ENCODE results near the gene SCARB2.

Gene SCARB2

DNA sequence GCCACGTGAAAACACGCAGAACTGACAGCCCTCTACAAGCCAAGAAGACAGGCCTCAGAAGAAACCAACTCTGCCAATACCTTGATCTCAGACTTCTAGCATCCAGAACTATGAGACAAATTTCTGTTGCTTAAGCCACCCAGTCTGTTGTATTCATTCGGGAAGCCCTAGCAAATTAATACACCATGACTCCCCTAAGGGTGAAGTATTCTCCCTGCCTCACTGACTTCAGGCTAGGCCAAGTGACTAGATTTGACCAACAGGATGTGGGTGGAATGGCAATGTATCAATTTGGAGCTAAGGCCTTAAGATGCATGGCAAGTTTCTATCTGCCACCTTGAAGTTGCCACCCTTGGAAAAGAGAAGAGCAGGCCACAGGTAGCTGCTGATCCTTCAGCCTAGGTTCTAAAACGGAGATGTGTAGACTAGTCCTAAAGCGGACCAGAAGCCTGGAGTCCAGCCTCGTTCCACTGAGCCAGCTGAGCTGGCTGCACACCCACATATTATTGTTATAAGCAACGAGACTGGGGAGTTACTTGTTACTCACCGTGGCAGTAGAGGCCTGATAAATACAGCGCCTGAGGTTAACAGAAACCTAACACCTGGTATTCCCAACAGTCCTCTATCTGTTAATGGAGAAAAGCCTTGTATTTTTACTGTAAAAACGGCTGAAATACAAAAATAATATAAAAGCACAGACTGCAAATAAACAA lies 16.4 kb downstream of the SCARB2 start:
- DNase-seq: no peak

DNA sequence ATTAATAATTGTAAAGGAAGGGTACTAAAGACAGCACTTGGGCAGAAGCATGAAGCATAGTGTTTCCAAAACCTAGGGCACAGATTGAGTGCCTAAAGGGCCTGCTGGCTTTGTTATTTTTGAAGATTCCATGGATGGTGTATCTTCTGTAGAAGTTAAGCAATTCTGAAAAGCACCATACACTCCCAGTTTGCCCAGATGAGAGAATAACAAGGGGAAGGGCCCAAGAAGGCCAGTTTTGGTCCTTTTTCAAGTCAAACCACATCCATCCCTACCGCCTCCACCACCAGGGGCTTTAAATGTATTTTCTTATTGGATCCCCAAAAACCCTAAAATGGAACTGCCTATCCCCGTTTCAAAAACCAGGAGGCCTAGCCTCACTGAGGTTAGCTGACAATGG lies 17.2 kb downstream of the SCARB2 start:
- DNase-seq: no peak

DNA sequence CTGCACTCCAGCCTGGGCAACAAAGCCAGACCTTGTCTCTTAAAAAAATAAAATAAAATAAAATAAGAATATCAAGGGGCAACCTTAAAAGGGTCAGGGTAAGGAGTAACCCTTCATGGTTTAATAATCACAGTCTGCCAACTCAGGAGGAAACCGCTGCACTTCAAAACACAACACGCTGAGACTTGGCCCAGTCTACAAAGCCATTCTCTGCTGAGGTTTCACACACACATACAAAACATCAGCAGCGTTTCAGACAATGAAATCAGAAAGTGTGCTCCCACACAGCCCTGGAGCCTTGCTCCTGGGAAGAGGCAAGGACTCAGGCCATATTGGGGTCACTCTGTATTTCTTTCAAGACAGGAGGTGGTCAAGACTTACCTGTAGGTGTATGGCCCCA lies 18.3 kb downstream of the SCARB2 start:
- DNase-seq: no peak

DNA sequence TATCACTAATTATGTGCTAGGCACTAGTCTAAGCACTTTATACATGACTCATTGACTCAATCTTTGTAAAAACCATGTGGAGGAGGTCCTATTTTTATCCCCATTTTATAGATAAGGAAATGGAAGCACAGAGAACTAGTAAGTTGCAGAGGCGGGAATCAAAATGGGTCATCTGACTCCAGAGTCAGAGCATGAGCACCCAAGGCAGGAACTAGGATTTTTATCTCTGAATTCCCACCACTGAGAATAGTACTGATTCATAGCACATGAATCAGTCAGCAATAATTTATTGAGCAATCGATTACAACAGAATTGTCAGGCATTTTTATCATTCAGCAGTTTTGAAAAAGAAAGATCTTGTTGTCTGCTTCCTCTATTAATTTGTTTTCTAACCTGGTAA lies 19.3 kb downstream of the SCARB2 start:
- DNase-seq: no peak

DNA sequence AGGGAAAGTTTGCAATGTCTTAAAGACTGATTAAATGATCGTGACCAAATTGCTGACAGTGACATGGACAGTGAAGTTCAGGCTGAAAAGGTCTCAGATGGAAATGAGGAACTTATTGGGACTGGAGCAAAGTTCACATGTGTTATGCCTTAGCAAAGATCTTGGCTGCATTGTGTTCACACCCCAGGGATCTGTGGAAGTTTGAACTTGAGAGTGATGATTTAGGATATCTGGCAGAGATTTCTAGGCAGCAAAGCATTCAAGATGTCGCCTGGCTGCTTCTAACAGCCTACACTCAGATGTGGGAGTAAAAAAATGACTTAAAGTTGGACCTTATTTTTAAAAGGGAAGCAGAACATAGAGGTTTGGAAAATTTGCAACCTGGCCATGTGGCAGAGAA lies 21.4 kb downstream of the SCARB2 start:
- DNase-seq: peak; percentile 39

DNA sequence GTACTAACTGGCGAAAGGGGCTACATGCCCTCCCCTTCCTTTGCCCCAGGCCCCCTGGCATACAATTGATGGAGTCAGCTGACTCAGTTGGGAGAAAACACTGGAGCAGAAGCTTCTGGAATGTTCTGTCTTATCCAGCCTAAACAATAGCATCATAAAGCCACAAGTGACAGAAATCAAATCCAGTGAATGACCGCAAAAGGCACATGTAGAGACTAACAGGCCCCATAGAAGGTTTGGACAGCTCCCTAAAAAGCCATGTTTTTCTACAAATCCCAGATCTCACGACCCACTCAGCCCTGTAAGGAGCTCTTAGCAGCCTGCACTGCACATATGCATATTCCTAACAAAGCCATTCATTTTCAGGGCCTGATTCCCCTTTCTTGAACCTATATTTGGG lies 25.1 kb downstream of the SCARB2 start:
- DNase-seq: no peak

DNA sequence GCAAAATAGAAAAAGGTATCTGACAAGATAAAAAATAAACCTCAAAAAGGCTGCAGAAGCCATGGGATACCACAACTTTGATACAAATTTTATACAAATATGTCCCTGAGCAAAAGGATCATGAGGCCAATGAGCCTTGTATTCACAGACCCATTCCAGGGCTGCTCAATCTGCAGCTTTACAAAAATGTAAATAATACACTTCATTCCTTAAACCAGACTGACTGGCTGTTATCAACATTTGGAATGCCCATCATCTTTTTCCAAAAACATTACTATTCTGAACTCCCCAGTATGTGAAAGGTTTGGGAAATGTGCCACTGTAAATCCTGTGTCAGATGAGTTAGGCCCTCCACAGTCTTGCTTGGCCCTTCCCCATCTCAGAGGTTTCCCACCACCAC lies 25.5 kb downstream of the SCARB2 start:
- no peak for DNase-seq

DNA sequence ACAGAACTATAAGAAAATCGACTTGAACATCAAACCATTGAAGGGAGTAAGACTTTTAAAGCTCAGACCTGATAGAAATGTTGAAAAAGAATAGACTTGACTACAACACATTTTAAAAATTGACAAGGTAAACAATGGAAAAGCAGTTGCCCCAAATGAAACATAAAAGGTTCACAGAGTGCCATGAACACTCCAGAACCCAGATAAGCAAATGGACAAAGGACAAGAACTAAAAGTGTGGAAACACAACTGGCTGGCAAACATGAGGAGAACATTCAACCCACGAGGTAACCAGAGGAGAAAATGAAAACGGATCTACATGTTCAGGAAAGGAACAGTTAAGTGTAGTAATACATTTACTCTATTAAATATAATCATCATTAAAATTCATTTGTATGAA lies 26.5 kb downstream of the SCARB2 start:
- DNase-seq: no peak

DNA sequence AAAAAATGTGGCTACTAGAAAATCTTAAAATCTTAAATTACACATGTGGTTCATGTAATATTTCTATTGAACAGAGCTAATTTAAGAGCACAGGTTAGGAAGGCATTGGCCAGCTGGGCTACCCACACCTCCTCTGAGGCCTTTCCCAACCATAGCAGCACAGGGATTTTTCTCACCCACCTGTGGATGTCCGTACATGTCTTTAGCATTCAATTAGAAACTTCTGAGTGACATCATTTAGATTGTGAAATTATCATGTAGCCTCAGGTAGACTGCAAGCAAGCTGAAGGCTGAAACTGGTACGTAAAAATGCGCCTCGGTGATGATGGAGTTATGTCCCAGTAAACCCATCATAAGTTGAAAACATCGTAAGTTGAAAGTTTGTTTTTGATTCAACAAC lies 31.2 kb downstream of the SCARB2 start:
- DNase-seq: no peak

DNA sequence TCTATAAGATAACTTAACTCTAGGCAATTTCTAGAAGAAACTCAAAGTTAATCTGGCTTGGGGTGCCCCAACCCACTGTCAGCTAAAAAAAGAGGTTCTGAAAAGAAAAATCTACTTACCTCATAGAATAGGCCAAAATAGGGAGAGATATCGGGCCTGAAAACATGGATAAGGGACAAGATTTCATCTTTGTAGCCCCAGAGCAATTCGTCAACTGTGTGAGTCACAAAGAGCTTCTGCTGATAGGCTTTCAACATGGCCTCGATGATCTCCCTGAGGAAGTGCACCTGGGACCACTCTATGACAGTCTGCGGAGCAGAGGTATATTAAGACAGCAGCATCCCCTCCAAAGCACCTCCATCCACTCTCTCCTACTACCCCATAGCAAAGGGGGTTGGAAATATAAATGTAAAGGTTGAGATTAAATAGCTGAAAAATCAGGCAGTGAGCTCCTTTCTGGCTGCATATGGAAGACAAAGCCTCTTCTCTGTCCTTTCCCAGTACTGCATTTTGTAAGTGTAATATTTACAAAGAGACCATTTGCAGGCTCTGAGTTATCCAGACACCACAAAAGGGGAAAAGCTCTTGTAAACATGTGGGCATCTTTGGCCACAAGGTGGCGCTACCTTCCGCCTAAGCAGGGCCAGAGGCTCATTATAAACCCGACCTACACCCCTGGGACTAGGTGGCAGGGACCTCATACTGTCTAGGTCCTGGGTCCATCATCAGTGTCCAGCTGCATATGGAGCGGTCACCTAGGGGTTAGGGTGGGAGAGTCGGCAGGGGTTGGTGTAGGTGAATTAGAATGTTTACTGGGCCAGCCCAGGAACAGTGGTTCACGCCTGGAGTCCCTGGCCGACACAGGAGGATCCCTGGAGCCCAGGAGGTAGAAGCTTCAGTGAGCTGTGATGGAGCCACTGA lies 34.0 kb downstream of the SCARB2 start:
- peak; percentile 33 for DNase-seq

DNA sequence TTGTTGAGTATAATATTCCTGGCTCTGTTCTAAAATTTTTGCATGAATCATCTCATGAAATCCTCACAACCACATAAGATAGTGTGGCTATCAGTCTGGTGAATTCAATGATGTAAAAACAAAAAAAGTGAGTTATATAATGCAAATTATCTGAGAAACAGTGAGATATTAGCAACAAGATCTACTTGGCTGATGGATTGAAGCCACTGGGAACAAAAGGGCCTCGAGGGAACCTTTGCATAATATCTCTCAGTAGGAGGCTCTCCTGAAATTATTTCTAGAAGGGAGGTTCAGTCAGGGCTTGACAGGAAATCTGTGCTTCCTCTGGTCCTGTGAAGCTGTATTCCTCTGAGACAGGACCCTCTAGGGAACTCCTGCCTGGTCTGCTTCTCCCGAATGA lies 35.3 kb downstream of the SCARB2 start:
- DNase-seq: no peak

DNA sequence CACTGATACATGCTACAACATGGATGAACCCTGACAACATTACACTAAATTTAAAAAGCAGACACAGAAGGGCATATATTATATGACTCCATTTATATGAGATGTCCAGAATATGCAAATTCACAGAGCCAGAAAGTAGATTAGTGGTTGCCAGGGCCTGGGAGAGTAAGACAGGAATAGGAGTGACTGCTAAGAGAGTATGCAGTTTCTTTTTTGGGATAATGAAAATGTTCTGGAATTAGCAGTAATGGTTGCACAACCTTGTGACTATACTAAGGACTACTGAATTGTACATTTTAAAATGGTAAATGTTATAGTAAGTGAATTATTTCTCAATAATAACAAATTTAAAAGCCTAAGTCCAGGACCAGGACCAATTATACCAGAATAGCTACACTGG lies 35.9 kb downstream of the SCARB2 start:
- no peak for DNase-seq

DNA sequence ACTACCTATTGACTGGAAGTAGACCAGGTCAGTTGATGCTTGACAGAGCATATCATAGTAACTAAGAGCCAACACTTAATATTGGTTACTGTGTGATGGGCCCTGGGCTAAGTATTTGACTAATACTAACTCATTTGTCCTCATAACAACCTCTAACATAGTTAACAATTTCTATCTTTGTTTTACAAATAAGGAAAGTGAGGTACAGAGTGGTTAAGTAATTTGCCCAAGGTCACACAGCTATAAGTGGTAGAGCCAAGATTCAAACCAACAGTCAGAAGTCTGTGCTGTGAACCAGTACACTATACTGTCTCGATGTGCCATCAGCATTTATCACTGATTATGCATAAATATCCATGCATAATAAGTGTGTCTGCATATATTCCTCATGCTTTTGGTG lies 38.3 kb downstream of the SCARB2 start:
- DNase-seq: no peak

DNA sequence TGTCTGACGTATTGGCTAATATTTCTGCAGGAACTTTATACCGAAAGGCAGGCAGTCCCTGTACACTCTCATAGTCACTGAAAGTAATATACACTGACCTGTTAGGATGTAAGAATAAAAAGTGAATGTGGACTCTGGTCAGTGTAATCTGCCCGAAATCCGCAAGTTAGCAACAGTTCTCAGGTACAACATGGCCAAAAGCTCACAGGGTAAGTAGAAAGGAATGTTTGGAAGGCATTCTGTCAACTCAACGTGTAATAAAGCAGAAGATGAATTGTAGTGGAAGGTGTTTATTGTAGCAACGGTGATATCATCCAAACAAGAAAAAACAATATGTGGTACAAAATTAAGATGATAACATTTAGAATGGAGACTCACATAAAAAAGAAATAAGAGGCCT lies 39.4 kb downstream of the SCARB2 start:
- DNase-seq: no peak

DNA sequence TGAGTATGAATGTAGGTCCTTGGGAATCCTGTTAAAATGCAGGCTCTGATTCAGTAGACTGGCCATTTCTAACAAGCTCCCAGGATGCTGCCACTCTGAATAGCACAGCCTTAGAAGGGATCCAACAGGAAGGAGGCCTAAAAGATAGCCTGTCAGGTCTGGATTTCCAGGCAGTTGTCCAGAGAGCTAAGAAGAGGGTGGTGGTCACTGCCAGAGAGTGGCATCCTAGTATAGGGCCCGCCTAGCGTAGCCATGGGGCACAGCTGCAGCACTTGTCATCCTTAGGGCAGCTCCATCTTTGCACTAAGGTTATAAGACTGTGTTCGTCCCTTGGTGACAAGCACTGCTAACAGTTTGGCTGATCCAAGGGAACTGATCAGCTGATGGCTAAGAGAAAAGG lies 44.9 kb downstream of the SCARB2 start:
- DNase-seq: no peak

DNA sequence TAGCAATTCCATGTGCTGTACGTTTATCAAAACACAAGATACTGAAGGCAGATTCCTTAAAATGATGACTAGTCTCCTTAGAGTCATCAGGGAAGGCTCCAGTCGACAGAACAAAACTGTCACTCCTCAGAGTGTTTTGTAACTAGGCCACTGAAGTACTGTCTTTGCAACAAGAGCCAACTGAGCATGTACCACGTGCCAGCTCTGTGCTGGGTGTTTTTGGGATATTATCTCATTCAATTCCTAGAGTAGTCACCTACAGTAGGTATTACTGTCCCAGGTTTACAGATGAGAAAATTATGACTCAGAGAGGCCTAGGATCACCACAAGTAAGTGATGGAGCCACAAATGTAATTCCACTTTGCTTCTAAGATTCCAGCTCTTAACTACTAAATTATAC lies 47.1 kb downstream of the SCARB2 start:
- DNase-seq: no peak

DNA sequence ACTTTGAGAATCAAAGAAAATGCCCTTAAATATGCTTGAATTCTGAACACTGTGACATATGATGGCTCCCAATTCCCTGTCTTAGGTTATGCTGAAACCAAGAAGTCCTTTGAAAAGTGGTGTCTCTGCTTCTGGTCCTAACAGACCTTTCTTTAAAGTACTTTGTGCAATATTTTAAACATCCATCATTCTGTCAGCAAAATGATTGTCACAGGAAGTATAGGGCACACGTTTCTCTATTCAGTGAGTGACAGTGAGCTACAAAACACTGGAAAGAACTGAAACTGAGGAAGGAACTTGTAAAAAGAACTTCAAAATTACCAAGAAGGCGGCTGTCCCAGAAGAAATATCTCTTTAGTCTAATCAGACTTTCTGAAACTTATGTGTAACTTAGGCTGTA lies 53.3 kb downstream of the SCARB2 start:
- no peak for DNase-seq

DNA sequence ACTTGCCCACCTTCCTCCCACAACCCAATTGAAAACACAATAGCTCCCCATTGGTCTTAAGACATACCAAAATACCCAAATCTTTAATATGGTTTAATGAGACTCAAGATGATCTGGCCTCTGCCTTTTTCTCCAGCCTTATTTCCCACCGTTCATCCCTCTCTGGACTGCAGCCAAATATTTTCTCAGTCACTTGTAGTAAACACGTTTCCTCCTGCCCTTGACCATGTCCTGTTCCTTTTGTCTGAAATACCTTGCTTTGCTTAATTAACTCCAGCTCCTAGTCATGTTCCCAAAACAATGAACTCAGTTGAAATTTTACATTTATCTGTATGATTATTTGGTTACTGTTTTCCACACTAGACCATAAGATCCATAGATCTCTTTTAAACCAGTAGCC lies 57.0 kb downstream of the SCARB2 start:
- no peak for DNase-seq

DNA sequence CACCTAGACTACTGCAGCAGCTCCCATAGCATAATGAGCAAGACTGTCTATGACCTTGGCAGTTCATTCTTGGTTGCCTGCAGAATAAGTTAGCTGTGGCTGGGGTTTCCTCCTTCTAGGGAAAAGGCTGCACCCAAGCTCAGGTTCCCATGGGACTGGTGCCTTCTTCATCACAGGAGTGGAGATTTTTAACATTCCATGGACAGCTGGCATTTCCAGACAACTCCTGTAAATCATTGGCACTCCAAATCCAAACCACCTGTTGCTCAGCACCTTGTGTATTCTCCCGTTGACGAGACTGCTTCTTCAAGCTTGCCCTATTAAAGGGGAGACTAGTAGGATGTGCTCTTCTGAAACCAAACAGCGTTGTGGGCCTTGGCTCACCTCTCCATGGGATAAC lies 57.6 kb downstream of the SCARB2 start:
- DNase-seq: no peak

DNA sequence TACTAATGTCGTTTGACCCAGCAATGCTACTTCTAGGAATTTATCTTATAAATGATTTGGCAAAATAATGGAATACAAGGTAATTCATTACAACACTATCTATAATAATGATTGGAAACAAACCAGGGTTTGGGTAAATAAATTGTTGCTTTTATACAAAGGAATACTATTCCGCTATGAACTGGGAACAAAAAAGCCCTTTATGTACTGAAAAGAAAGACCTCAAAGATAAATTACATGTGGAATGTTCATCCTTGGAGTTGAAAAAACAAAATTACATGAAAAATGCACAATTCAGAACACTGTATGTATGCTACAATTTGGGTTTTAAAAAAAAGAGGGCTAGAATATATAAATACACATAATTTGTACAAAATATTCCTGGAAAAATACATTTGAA lies 60.3 kb downstream of the SCARB2 start:
- no peak for DNase-seq

DNA sequence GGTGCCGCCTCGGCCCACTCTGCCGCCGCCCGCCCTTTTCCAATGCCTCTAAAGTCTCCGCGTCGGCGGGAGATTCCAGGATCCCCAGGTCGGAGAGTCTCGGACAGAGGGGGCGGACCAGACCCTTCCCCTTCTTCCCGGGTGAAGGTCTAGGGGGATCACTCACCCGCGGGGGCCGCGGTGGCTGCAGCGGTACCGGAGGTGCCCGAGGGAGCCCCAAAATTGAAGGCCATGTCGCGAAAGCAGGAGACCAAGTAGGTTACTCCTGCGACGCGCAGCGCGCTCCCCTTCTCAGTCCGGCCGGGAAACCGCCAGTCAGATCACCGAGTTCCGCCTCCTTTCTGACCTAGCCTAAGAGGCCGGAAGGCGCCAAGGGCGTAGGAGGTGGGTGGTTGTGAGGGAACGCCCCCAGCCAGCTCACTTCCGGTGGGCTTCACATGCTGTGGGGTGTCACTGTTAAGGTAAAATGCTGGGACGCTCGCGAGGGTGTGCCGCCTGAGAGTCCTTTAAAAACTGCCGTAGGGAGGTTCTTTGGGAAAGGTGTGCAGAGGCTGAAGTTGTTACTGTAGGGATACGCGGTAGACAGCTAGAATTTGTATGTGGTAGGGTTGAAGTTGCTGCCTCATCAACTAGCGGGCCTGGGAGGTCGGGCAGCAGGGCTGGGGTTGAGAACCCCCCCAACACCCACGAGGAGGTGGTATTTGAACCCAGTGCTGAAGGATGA lies 65.3 kb downstream of the SCARB2 start, which contains the start of gene NUP54:
Gene NUP54, minus strand, starts transcription at position 256 of the 724 bp plus-strand sequence. Its CDS starts 23 bp downstream, at position 233.
- peak; percentile 78 for DNase-seq

DNA sequence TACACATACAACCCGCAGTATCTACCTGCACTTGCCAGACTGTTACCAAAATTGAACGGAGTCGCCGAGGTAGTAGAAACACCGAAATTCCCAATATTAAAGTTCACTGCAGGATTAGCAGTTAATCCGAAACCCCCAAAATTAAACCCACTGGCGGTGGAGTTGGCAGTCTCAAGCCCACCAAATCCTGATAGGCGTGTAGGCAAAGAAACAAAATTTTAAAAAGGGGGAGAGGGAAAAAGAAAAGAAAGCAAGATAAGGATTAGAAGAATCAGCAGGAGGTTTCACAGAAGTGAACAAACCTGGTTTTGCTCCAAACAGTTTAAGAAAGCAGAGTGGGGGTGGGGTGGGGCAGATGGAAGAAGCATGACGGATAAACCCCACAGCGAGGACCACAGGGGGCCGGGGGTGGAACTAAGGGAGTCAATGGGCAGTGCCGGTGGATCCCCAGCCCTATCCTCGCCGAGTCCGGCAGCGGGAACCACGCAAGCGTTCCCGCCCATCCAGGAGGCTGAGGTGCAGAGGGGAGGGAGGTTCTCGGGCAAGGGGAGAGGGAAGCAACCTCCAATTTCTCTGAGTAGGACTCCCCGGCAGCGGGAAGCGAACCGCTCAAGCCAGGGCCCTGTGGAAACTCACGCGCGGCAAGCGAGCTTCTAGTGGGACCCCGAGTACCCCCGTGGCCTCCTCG lies 66.0 kb downstream of the SCARB2 start:
- peak; percentile 59 for DNase-seq

DNA sequence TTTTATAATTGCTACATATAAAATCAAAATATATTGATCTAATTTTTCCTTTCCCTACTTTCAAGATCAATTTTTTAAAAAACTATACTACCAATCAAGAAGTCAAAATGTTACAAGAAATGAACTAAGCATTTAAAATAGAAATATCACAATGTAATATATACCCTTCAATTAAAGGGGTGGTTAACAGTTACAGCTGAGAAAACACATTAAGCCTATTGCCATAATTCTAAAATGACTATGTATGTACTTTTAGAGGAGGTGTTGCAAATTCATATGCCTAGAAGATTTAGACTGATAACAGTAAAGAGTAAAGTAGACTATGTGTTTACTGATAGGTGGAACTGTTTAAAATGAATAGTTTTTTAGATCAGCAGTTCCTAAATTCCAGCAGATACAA lies 69.1 kb downstream of the SCARB2 start:
- DNase-seq: no peak
